Gastrocnemius medialis (tissue), 4 donors: ENCODE measurements around the gene GNPAT. TPM values are rescaled to one million over a fixed set of nuclear protein-coding genes. Genes with fewer than 3 reads are reported as not detected.

Experiments used
- ATAC-seq, 2 donors: fragments of 150-250 bp; one replicate each; pipeline ENCODE4 v1.9.1; 2016
- DNase-seq, 2 donors: peaks; one replicate each; pipeline ENCODE4 v3.0.0-alpha.2; 2019
- H3K27ac ChIP-seq, 4 donors: fragments of 200-600 bp; sonication (generic); 1 replicate in 1 of 4; 2 replicates in 3 of 4; pipeline ENCODE4 v1.5.1; 2016 to 2018; ENCODE audit warnings: mild to moderate bottlenecking in 2 of 4, moderate library complexity in 1 of 4
- H3K27me3 ChIP-seq, 3 donors: fragments of 200-600 bp; sonication (generic) in 2 of 3; 1 replicate in 1 of 3; 2 replicates in 2 of 3; pipeline versions ENCODE4 v1.5.1 to v1.6.0; 2016 to 2019; ENCODE audit warnings: mild to moderate bottlenecking in 1 of 3, moderate library complexity in 1 of 3
- H3K36me3 ChIP-seq, 2 donors: fragments of 200-600 bp; sonication (generic) in 1 of 2; one replicate each; pipeline ENCODE4 v1.5.1; 2017 to 2018
- H3K4me1 ChIP-seq, 2 donors: fragments of 200-600 bp; sonication (generic) in 1 of 2; one replicate each; pipeline ENCODE4 v1.5.1; 2016 to 2017; ENCODE audit warnings: mild to moderate bottlenecking in 2 of 2
- H3K4me3 ChIP-seq, 4 donors: fragments of 200-600 bp; sonication (generic) in 3 of 4; 1 replicate in 1 of 4; 2 replicates in 3 of 4; pipeline ENCODE4 v1.5.1; 2016 to 2019; ENCODE audit warnings: mild to moderate bottlenecking in 2 of 4
- H3K9me3 ChIP-seq, 3 donors: fragments of 200-600 bp; sonication (generic) in 2 of 3; 1 replicate in 1 of 3; 2 replicates in 2 of 3; pipeline ENCODE4 v1.5.1; 2016 to 2019
- CTCF ChIP-seq, 5 experiments: fragments of 450-650 bp in 3 of 5; fragments of 200-600 bp in 2 of 5; sonication (generic) in 2 of 5; IDR thresholded peaks in 4 of 5; conservative IDR thresholded peaks in 1 of 5; 1 replicate in 4 of 5; 2 replicates in 1 of 5; pipeline ENCODE4 v1.5.1; 2016 to 2019; ENCODE audit warnings: antibody characterized with exemption in 5 of 5, mild to moderate bottlenecking in 3 of 5, moderate library complexity in 3 of 5
- POLR2A ChIP-seq, 2 donors: fragments of 450-650 bp; IDR thresholded peaks; one replicate each; pipeline ENCODE4 v1.6.1; 2017; ENCODE audit warnings: antibody characterized with exemption in 2 of 2, mild to moderate bottlenecking in 2 of 2, moderate library complexity in 2 of 2
- in situ Hi-C, 4 donors: fragments of 200-750 bp; cut with MboI; loops; one replicate each; pipeline versions ENCODE4 v1.15.0 to v1.8.0; 2017; ENCODE audit warnings: low sequenced_read_pairs in 4 of 4
- intact Hi-C: fragments of 100-400 bp; cut with DNase I; formaldehyde crosslinking; loops from one replicate; pipeline ENCODE4 v1.15.1; 2023; ENCODE audit warnings: low total_unique reads
- total RNA-seq, 4 donors: library from RNA; depleted of rRNA; stranded (reverse); fragments of >200 nt; gene quantifications; one replicate each; pipeline versions ENCODE4 v1.1.0 to v1.2.3, GENCODE V29; 2016

The GNPAT gene
- total RNA-seq, 4 donors from 2014 or later: 95.1 to 128 (median 104) TPM

GRCh38 chr1:231278100-231278790, 37.2 kb downstream of the GNPAT start:
- Histone ChIP-seq H3K36me3 (peaks cover 0 to 31% of the 10 kb centered on the region in 2 donors), H3K27ac (peak overlapping the region; percentile 89 to 96 (median 92)), H3K4me3 (no peak overlapping the region), H3K4me1 (peaks cover 18 to 28% of the 10 kb centered on the region in 2 donors), H3K9me3 (no peaks in the 10 kb centered on the region), H3K27me3 (no peaks in the 10 kb centered on the region)
- in situ Hi-C loops (no loop called here), intact Hi-C loops (loop anchor here (1.0 to 5.0 kb wide), 2 partner anchors 58 to 144 kb away; partner anchors contain the start of gene EGLN1)
- TF ChIP-seq CTCF (IDR thresholded peaks at IDR 0.05 in 4 of 5, conservative IDR thresholded peaks at IDR 0.05 in 1 of 5) (no peak), POLR2A (IDR thresholded peaks at IDR 0.05) (peak; percentile 42 to 62)
- DNase-seq (peak; percentile 94 to 95), ATAC-seq (peak; percentile 96)

- in situ Hi-C loops: no loop called here
- intact Hi-C loops: loop anchor here (5.0 kb wide), 1 partner anchor 143 kb away; the partner anchor contains the start of gene EGLN1
- DNase-seq: no peak
- H3K4me3 ChIP-seq: no peak overlapping the region
- ATAC-seq: no peak
- TF ChIP-seq CTCF (IDR thresholded peaks at IDR 0.05 in 4 of 5, conservative IDR thresholded peaks at IDR 0.05 in 1 of 5): no peak
- TF ChIP-seq POLR2A (IDR thresholded peaks at IDR 0.05): no peak
- no peaks in the 10 kb centered on the region for H3K9me3 ChIP-seq
- H3K36me3 ChIP-seq: peaks cover 0 to 28% of the 10 kb centered on the region in 2 donors
- H3K27ac ChIP-seq: peak overlapping the region; percentile 89 to 96 (median 92)
- peaks cover 18 to 28% of the 10 kb centered on the region in 2 donors for H3K4me1 ChIP-seq
- H3K27me3 ChIP-seq: no peaks in the 10 kb centered on the region
These were observed 38.1 kb downstream of the GNPAT start for GRCh38 chr1:231279081-231279480.

GRCh38 chr1:231279683-231280082, 38.7 kb downstream of the GNPAT start:
- ATAC-seq: no peak

GRCh38 chr1:231284441-231284840, 43.4 kb downstream of the GNPAT start:
- no peak for TF ChIP-seq CTCF (IDR thresholded peaks at IDR 0.05 in 4 of 5, conservative IDR thresholded peaks at IDR 0.05 in 1 of 5)
- TF ChIP-seq POLR2A (IDR thresholded peaks at IDR 0.05): no peak
- DNase-seq (no peak), ATAC-seq (no peak)
- in situ Hi-C loops (no loop called here), intact Hi-C loops (no loop called here)
- H3K36me3 ChIP-seq: no peaks in the 10 kb centered on the region
- H3K9me3 ChIP-seq: no peaks in the 10 kb centered on the region
- H3K4me1 ChIP-seq: peaks cover 1 to 6% of the 10 kb centered on the region in 2 donors
- no peaks in the 10 kb centered on the region for H3K27me3 ChIP-seq
- no peak overlapping the region for H3K4me3 ChIP-seq
- H3K27ac ChIP-seq: no peak overlapping the region

More at GRCh38 chr1:231279683-231280082, 38.7 kb downstream of the GNPAT start:
- Histone ChIP-seq H3K36me3 (peaks cover 0 to 22% of the 10 kb centered on the region in 2 donors), H3K4me1 (peaks cover 18 to 28% of the 10 kb centered on the region in 2 donors), H3K4me3 (no peak overlapping the region), H3K27me3 (no peaks in the 10 kb centered on the region), H3K27ac (peak overlapping the region; percentile 89 to 96 (median 92)), H3K9me3 (no peaks in the 10 kb centered on the region)
- in situ Hi-C loops (no loop called here), intact Hi-C loops (loop anchor here (5.0 kb wide), 1 partner anchor 143 kb away; the partner anchor contains the start of gene EGLN1)
- TF ChIP-seq POLR2A (IDR thresholded peaks at IDR 0.05): no peak
- TF ChIP-seq CTCF (IDR thresholded peaks at IDR 0.05 in 4 of 5, conservative IDR thresholded peaks at IDR 0.05 in 1 of 5): no peak
- no peak for DNase-seq
